IMR-90 (cell line): ENCODE data around the gene GPBAR1. TPM values are rescaled to one million over a fixed set of nuclear protein-coding genes. Genes with fewer than 3 reads are reported as not detected.

Experiments used
- ATAC-seq: fragments of 200-7000 bp; cut with Tn5 transposase; 2 replicates; pipeline ENCODE4 v1.9.1; 2020; ENCODE audit warnings: low read depth, mild to moderate bottlenecking, moderate library complexity
- BruUV-seq: library from RNA; stranded (reverse); fragments of 400-500 nt; replicated peaks from 2 replicates; lab custom pipeline; 2021; lab: Mats Ljungman, UMichigan
- CTCF ChIA-PET: fragments of 300-600 bp; formaldehyde crosslinking; extraction: SDS; loops from one replicate; lab custom pipeline; 2021; ENCODE audit warnings: antibody characterized with exemption; lab: Yijun Ruan, JAX
- POLR2A ChIA-PET: fragments of 300-600 bp; sonication (Branson Sonifier 250); formaldehyde crosslinking; loops from one replicate; lab custom pipeline; 2022; ENCODE audit warnings: antibody characterized with exemption; ENCODE audit not compliant: unreplicated experiment; lab: Charles Lee
- DNase-seq: peaks from one replicate; pipeline ENCODE4 v3.0.0; 2013
- H2AFZ ChIP-seq: replicated peaks from 2 replicates; pipeline ENCODE3; 2013; ENCODE audit warnings: low read length, mild to moderate bottlenecking; ENCODE audit not compliant: poor library complexity
- H2AK5ac ChIP-seq: 2 replicates; pipeline ENCODE4 v1.6.1; 2013; ENCODE audit warnings: low read depth, low read length, inconsistent platforms
- H2AK9ac ChIP-seq: replicated peaks from 2 replicates; pipeline ENCODE3; 2013; ENCODE audit warnings: mild to moderate bottlenecking, low read depth, low read length, moderate library complexity; ENCODE audit not compliant: poor library complexity
- H2BK120ac ChIP-seq: 2 replicates; pipeline ENCODE4 v1.6.1; 2013; ENCODE audit warnings: low read depth, low read length, inconsistent platforms
- H2BK15ac ChIP-seq: 3 replicates; pipeline ENCODE4 v1.6.1; 2013; ENCODE audit warnings: low read depth, low read length, inconsistent platforms
- H2BK20ac ChIP-seq: 2 replicates; pipeline ENCODE4 v1.6.1; 2013; ENCODE audit warnings: low read depth, mild to moderate bottlenecking, inconsistent platforms, low read length, moderate library complexity
- H2BK5ac ChIP-seq: 2 replicates; pipeline ENCODE4 v1.6.1; 2013; ENCODE audit warnings: mild to moderate bottlenecking, low read depth, low read length, inconsistent platforms; ENCODE audit not compliant: poor library complexity, severe bottlenecking
- H3K14ac ChIP-seq: replicated peaks from 2 replicates; pipeline ENCODE4 v1.6.1; 2013; ENCODE audit warnings: low read depth, low read length, inconsistent platforms
- H3K18ac ChIP-seq: 2 replicates; pipeline ENCODE4 v1.6.1; 2013; ENCODE audit warnings: low read depth, low read length, control low read depth
- H3K23ac ChIP-seq: 2 replicates; pipeline ENCODE4 v1.6.1; 2013; ENCODE audit warnings: low read depth, low read length, inconsistent platforms
- H3K27ac ChIP-seq: 2 replicates; pipeline ENCODE4 v1.5.1; 2013; ENCODE audit warnings: mild to moderate bottlenecking, control low read depth, low read length; ENCODE audit not compliant: insufficient read depth
- H3K27me3 ChIP-seq: 2 replicates; pipeline ENCODE4 v1.6.1; 2013; ENCODE audit warnings: low read length; ENCODE audit not compliant: control insufficient read depth, insufficient read depth
- H3K36me3 ChIP-seq: 2 replicates; pipeline ENCODE4 v1.6.1; 2013; ENCODE audit warnings: low read length, mixed read lengths; ENCODE audit not compliant: control insufficient read depth, insufficient read depth
- H3K4ac ChIP-seq: 2 replicates; pipeline ENCODE4 v1.6.1; 2013; ENCODE audit warnings: low read depth, low read length, inconsistent platforms
- H3K4me1 ChIP-seq: 2 replicates; pipeline ENCODE4 v1.6.1; 2013; ENCODE audit warnings: low read length, mixed read lengths; ENCODE audit not compliant: control insufficient read depth, insufficient read depth
- H3K4me2 ChIP-seq: 2 replicates; pipeline ENCODE4 v1.6.1; 2013; ENCODE audit warnings: low read depth, mild to moderate bottlenecking, control low read depth, low read length, moderate library complexity
- H3K4me3 ChIP-seq: 2 replicates; pipeline ENCODE4 v1.5.1; 2013; ENCODE audit warnings: low read depth, mild to moderate bottlenecking, control low read depth, low read length, moderate library complexity; ENCODE audit not compliant: insufficient read depth
- H3K56ac ChIP-seq: 2 replicates; pipeline ENCODE4 v1.6.1; 2013; ENCODE audit warnings: low read length, inconsistent platforms; ENCODE audit not compliant: insufficient read depth; ENCODE audit errors: extremely low read depth
- H3K79me1 ChIP-seq, 2 experiments: 2 replicates each; pipeline ENCODE4 v1.6.1; 2013; ENCODE audit warnings: low read length in 2 of 2, inconsistent platforms in 1 of 2, low read depth in 1 of 2
- H3K9ac ChIP-seq: 2 replicates; pipeline ENCODE4 v1.6.1; 2013; ENCODE audit warnings: low read depth, low read length, control low read depth
- H3K9me1 ChIP-seq: 2 replicates; pipeline ENCODE4 v1.6.1; 2013; ENCODE audit warnings: low read length, inconsistent platforms; ENCODE audit not compliant: insufficient read depth
- H3K9me3 ChIP-seq: 2 replicates; pipeline ENCODE4 v1.6.1; 2013; ENCODE audit warnings: low read length; ENCODE audit not compliant: control insufficient read depth, insufficient read depth
- H4K20me1 ChIP-seq: 2 replicates; pipeline ENCODE4 v1.6.1; 2013; ENCODE audit warnings: low read length, inconsistent platforms; ENCODE audit not compliant: insufficient read depth
- H4K5ac ChIP-seq: 2 replicates; pipeline ENCODE4 v1.6.1; 2013; ENCODE audit warnings: mild to moderate bottlenecking, low read depth, low read length, control low read depth
- H4K8ac ChIP-seq, 2 experiments: 2 replicates each; pipeline ENCODE4 v1.6.1; 2013; ENCODE audit warnings: low read depth in 2 of 2, low read length in 2 of 2, control low read depth in 1 of 2, inconsistent platforms in 1 of 2
- H4K91ac ChIP-seq: 2 replicates; pipeline ENCODE4 v1.6.1; 2013; ENCODE audit warnings: low read depth, low read length, inconsistent platforms; ENCODE audit not compliant: insufficient read depth
- BHLHE40 ChIP-seq: fragments of 150-350 bp; IDR thresholded peaks from 2 replicates; pipeline ENCODE4 v1.6.1; 2016; ENCODE audit warnings: mild to moderate bottlenecking, low read depth, low read length
- whole genome bisulfite sequencing, 2 experiments: methylation state at CpG; one replicate each; pipeline versions ENCODE4 v1.1.5 to v1.1.7; 2013; ENCODE audit warnings: missing lambda C conversion rate in 2 of 2; ENCODE audit not compliant: insufficient read length in 1 of 2; ENCODE audit errors: extremely low coverage in 2 of 2; 5-methylcytosine and 5-hydroxymethylcytosine counted together
- dilution Hi-C: fragments of 300-500 bp; cut with HindIII; formaldehyde crosslinking; loops from one replicate; pipeline ENCODE4 v1.14.3; 2018; ENCODE audit warnings: low sequenced_read_pairs; ENCODE audit not compliant: unreplicated experiment
- in situ Hi-C: fragments of 300-500 bp; cut with MboI; formaldehyde crosslinking; loops from 3 replicates; pipeline ENCODE4 v1.14.3; 2019; ENCODE audit warnings: low sequenced_read_pairs, inconsistent platforms, mixed read lengths
- intact Hi-C: fragments of 100-400 bp; cut with micrococcal nuclease; formaldehyde crosslinking; loops from 2 replicates; pipeline ENCODE4 v1.10.0; 2022
- microRNA-seq, 2 experiments: library from miRNA; stranded (forward) in 1 of 2; unstranded in 1 of 2; fragments of 10-50 nt in 1 of 2; fragments of <30 nt in 1 of 2; gene quantifications in 1 of 2; microRNA quantifications in 1 of 2; one replicate each; pipeline versions ENCODE3 to v1.1.0; 2013 to 2020; ENCODE audit not compliant: insufficient read depth in 1 of 2, insufficient read length in 1 of 2, unreplicated experiment in 1 of 2
- polyA plus RNA-seq, 3 experiments: library from polyadenylated mRNA; depleted of rRNA; stranded (reverse); fragments of >200 nt; gene quantifications; 2 replicates each; pipeline ENCODE4 v1.2.3, GENCODE V29; 2012; ENCODE audit warnings: low replicate concordance in 1 of 3
- total RNA-seq: library from RNA; depleted of rRNA; stranded (reverse); fragments of >200 nt; gene quantifications from 2 replicates; pipeline ENCODE4 v1.2.3, GENCODE V29; 2012; rRNA removed

GPBAR1 gene
- total and polyA plus RNA-seq, 2 of the 4 experiments (the other 2 are of a cell fraction), result under 0.01 to 0.21 TPM

GRCh38 chr2:218313356-218313755, 52.5 kb downstream of the GPBAR1 start:
- no peak overlapping the region for H2AFZ ChIP-seq
- ATAC-seq (no peak), DNase-seq (no peak)
- no peak overlapping the region for H3K23ac ChIP-seq
- H3K4ac ChIP-seq, result no peak overlapping the region
- peaks cover 8% of the 10 kb centered on the region for H3K4me1 ChIP-seq
- BruUV-seq, result no TSS peak
- intact Hi-C loops, result no loop called here
- no peak overlapping the region for H2AK5ac ChIP-seq
- no peaks in the 10 kb centered on the region for H4K20me1 ChIP-seq
- in situ Hi-C loops, result loop anchor here (5.0 kb wide), 1 partner anchor 39 kb away; no protein-coding TSS in a partner anchor
- CTCF ChIA-PET, result no interaction called here
- 0 out of 2 replicates have a peak, but pooled peaks cover 8% of the 10 kb centered on the region for H3K9me1 ChIP-seq
- POLR2A ChIA-PET, result no interaction called here
- H3K14ac ChIP-seq, result no peak overlapping the region
- no peak overlapping the region for H4K8ac ChIP-seq
- H3K4me2 ChIP-seq, result no peak overlapping the region
- no peak overlapping the region for H2BK5ac ChIP-seq
- no peak overlapping the region for H3K56ac ChIP-seq
- no peaks in the 10 kb centered on the region for H3K9me3 ChIP-seq
- no peak overlapping the region for H3K27ac ChIP-seq
- no peaks in the 10 kb centered on the region for H3K79me1 ChIP-seq
- no peak overlapping the region for H2BK15ac ChIP-seq
- no peak overlapping the region for H3K4me3 ChIP-seq
- no peak overlapping the region for H4K91ac ChIP-seq
- no peaks in the 10 kb centered on the region for H3K36me3 ChIP-seq
- TF ChIP-seq BHLHE40, result no peak
- no peak overlapping the region for H3K18ac ChIP-seq
- no peak overlapping the region for H2BK120ac ChIP-seq
- dilution Hi-C loops, result no loop called here
- H3K27me3 ChIP-seq, result no peaks in the 10 kb centered on the region
- no peak overlapping the region for H3K9ac ChIP-seq
- no peak overlapping the region for H2BK20ac ChIP-seq
- no peak overlapping the region for H2AK9ac ChIP-seq
- H4K5ac ChIP-seq, result no peak overlapping the region
- no CpG with 5 or more reads among the region's 1 CpG for WGBS, 2 experiments

Small RNA genes lying within 50 kb of the gene (microRNA-seq; reads per million reads assigned to microRNA genes)
- 1.5 reads per million for gene MIR6513 (ENCODE audit: unreplicated experiment)

Other genes starting within 250 kb of the GPBAR1 start
- not detected in 2 replicates for gene RUFY4, start 191.8 kb upstream of the GPBAR1 start, total RNA-seq
- gene RUFY4, start 191.8 kb upstream of the GPBAR1 start, polyA plus RNA-seq (2012; rRNA removed), result not detected in 2 replicates
- not detected in 2 replicates for gene CXCR2, start 135.0 kb upstream of the GPBAR1 start, total RNA-seq
- gene CXCR2, start 135.0 kb upstream of the GPBAR1 start, polyA plus RNA-seq (2012; rRNA removed), result not detected in 2 replicates
- not detected in 2 replicates for gene CXCR1, start 94.1 kb upstream of the GPBAR1 start, total RNA-seq
- gene CXCR1, start 94.1 kb upstream of the GPBAR1 start, polyA plus RNA-seq (2012; rRNA removed), result not detected in 2 replicates
- gene ARPC2, start 43.8 kb upstream of the GPBAR1 start, total RNA-seq, result 635 and 696 TPM in 2 replicates
- gene ARPC2, start 43.8 kb upstream of the GPBAR1 start, polyA plus RNA-seq (2012; rRNA removed), result 544 and 561 TPM in 2 replicates
- 112 and 118 TPM in 2 replicates for gene AAMP, start 9.1 kb downstream of the GPBAR1 start, total RNA-seq
- 104 and 108 TPM in 2 replicates for gene AAMP, start 9.1 kb downstream of the GPBAR1 start, polyA plus RNA-seq (2012; rRNA removed)
- 19.2 and 22.2 TPM in 2 replicates for gene PNKD, start 9.5 kb downstream of the GPBAR1 start, total RNA-seq
- gene PNKD, start 9.5 kb downstream of the GPBAR1 start, polyA plus RNA-seq (2012; rRNA removed), result 68.5 and 70.1 TPM in 2 replicates
- 78.6 and 102 TPM in 2 replicates for gene TMBIM1, start 31.5 kb downstream of the GPBAR1 start, total RNA-seq
- 81.2 and 84.6 TPM in 2 replicates for gene TMBIM1, start 31.5 kb downstream of the GPBAR1 start, polyA plus RNA-seq (2012; rRNA removed)
- gene CATIP, start 95.8 kb downstream of the GPBAR1 start, total RNA-seq, result not detected in 2 replicates
- not detected in 2 replicates for gene CATIP, start 95.8 kb downstream of the GPBAR1 start, polyA plus RNA-seq (2012; rRNA removed)
- under 0.01 TPM in 2 replicates for gene SLC11A1, start 121.3 kb downstream of the GPBAR1 start, total RNA-seq
- 0.03 and 0.07 TPM in 2 replicates for gene SLC11A1, start 121.3 kb downstream of the GPBAR1 start, polyA plus RNA-seq (2012; rRNA removed)
- 17.5 and 19.7 TPM in 2 replicates for gene CTDSP1, start 138.9 kb downstream of the GPBAR1 start, total RNA-seq
- gene CTDSP1, start 138.9 kb downstream of the GPBAR1 start, polyA plus RNA-seq (2012; rRNA removed), result 64.3 and 68.2 TPM in 2 replicates
- gene VIL1, start 158.1 kb downstream of the GPBAR1 start, total RNA-seq, result not detected in 2 replicates
- gene VIL1, start 158.1 kb downstream of the GPBAR1 start, polyA plus RNA-seq (2012; rRNA removed), result not detected in 2 replicates